Measurements from ENCODE around the gene HSFY2. TPM values are rescaled to one million over a fixed set of nuclear protein-coding genes. Genes with fewer than 3 reads are reported as not detected.
"Not testable (repeated sequence)": the region's sequence is repeated elsewhere in the genome, so short reads cannot be mapped to it uniquely, and the experiment has no call there.

Gene HSFY2
- total and polyA plus RNA-seq, 2 donors (not counting 3 experiments of a cell fraction or from before 2014, with no cell fraction given): not detected

GRCh38 chrY:18753133-18753815 is 20.3 kb downstream of the HSFY2 start:
- H3K36me3 ChIP-seq (ENCODE audit: control insufficient read depth in 2 of 2, extremely low read depth in 1 of 2, insufficient read depth in 2 of 2, low read length in 2 of 2); DNase-seq (ENCODE audit: low read depth, low spot score); FAIRE-seq; dilution Hi-C loops (cut with MboI; ENCODE audit: extremely low pct_ligation_motif_present, low sequenced_read_pairs); H3K79me2 ChIP-seq (ENCODE audit: control insufficient read depth, insufficient read depth, low read length); H3K9ac ChIP-seq (replicated peaks; ENCODE audit: extremely low read depth, insufficient read depth, low read length); H4K20me1 ChIP-seq (replicated peaks; ENCODE audit: control insufficient read depth, extremely low read depth, insufficient read depth, low read length); BruUV-seq (replicated peaks); intact Hi-C loops (cut with micrococcal nuclease); POLR2A ChIA-PET; H3K9me3 ChIP-seq (replicated peaks; ENCODE audit: control insufficient read depth, insufficient read depth, low read length); CTCF ChIA-PET; H3K4me3 ChIP-seq (replicated peaks in 1 of 3; ENCODE audit: insufficient read depth in 1 of 3, low read depth in 1 of 3, low read length in 3 of 3); H3K9me1 ChIP-seq (replicated peaks; ENCODE audit: control insufficient read depth, extremely low read depth, insufficient read depth, low read length); H3K4me1 ChIP-seq (ENCODE audit: control insufficient read depth, extremely low read depth, insufficient read depth, low read length); H3K4me2 ChIP-seq (ENCODE audit: insufficient read depth, low read length); H3K27ac ChIP-seq (ENCODE audit: insufficient read depth, low read depth, low read length); H3K27me3 ChIP-seq (ENCODE audit: control insufficient read depth in 2 of 2, insufficient read depth in 2 of 2, low read length in 2 of 2); H2AFZ ChIP-seq (ENCODE audit: low read depth, low read length): not testable (repeated sequence)

- H3K9me3 ChIP-seq (replicated peaks; ENCODE audit: control insufficient read depth, insufficient read depth, low read length); H4K20me1 ChIP-seq (replicated peaks; ENCODE audit: control insufficient read depth, extremely low read depth, insufficient read depth, low read length); H2AFZ ChIP-seq (ENCODE audit: low read depth, low read length); CTCF ChIA-PET; H3K36me3 ChIP-seq (ENCODE audit: control insufficient read depth in 2 of 2, extremely low read depth in 1 of 2, insufficient read depth in 2 of 2, low read length in 2 of 2); H3K27me3 ChIP-seq (ENCODE audit: control insufficient read depth in 2 of 2, insufficient read depth in 2 of 2, low read length in 2 of 2); intact Hi-C loops (cut with micrococcal nuclease); H3K27ac ChIP-seq (ENCODE audit: insufficient read depth, low read depth, low read length); DNase-seq (ENCODE audit: low read depth, low spot score); dilution Hi-C loops (cut with MboI; ENCODE audit: extremely low pct_ligation_motif_present, low sequenced_read_pairs); H3K4me3 ChIP-seq (replicated peaks in 1 of 3; ENCODE audit: insufficient read depth in 1 of 3, low read depth in 1 of 3, low read length in 3 of 3); H3K9ac ChIP-seq (replicated peaks; ENCODE audit: extremely low read depth, insufficient read depth, low read length); BruUV-seq (replicated peaks); H3K4me1 ChIP-seq (ENCODE audit: control insufficient read depth, extremely low read depth, insufficient read depth, low read length); H3K9me1 ChIP-seq (replicated peaks; ENCODE audit: control insufficient read depth, extremely low read depth, insufficient read depth, low read length); POLR2A ChIA-PET; H3K79me2 ChIP-seq (ENCODE audit: control insufficient read depth, insufficient read depth, low read length); FAIRE-seq; H3K4me2 ChIP-seq (ENCODE audit: insufficient read depth, low read length): not testable (repeated sequence)
These were observed 49.8 kb downstream of the HSFY2 start for GRCh38 chrY:18723714-18724113.

Small RNA genes lying within 50 kb of the gene (small RNA-seq; reads per million reads assigned to genes)
- gene GPM6BP2 (ENCODE audit: insufficient read depth, insufficient read length, low read depth, low replicate concordance): not detected

Other genes starting within 250 kb of the HSFY2 start
- not detected in 2 replicates for gene HSFY1, start 227.0 kb downstream of the HSFY2 start, total RNA-seq
- not detected in 2 replicates for gene HSFY1, start 227.0 kb downstream of the HSFY2 start, polyA plus RNA-seq

Measured in endothelial cell of umbilical vein (primary cell).